HUDEP-2 (cell line): ENCODE measurements around the gene MAPRE2.

Experiments
- DNase-seq, 76 experiments: peaks; one replicate each; lab custom pipeline; 2025; ENCODE audit not compliant: unreplicated experiment in 76 of 76; lab: John Stamatoyannopoulos, UW

The MAPRE2 gene

GRCh38 chr18:35030277-35030989 lies 10.8 kb upstream of the MAPRE2 start:
- DNase-seq, result peak in 1 of 76 experiments; percentile 14

- no peak for DNase-seq
Observed at GRCh38 chr18:35032113-35032512, 9.1 kb upstream of the MAPRE2 start.

GRCh38 chr18:35038029-35038428 lies 3.2 kb upstream of the MAPRE2 start:
- no peak for DNase-seq

- DNase-seq, result no peak
Observed at GRCh38 chr18:35038881-35039491, 2.2 kb upstream of the MAPRE2 start.

GRCh38 chr18:35040638-35040987 lies 600 bp upstream of the MAPRE2 start:
- no peak for DNase-seq

GRCh38 chr18:35041815-35042387 lies 688 bp downstream of the MAPRE2 start:
- DNase-seq, result peak in 19 of 76 experiments; percentile 5 to 83 (median 35)

- peak in 34 of 76 experiments; percentile 7 to 85 (median 50) for DNase-seq
Observed at GRCh38 chr18:35042389-35043071, 1.3 kb downstream of the MAPRE2 start.

- no peak for DNase-seq
Observed at GRCh38 chr18:35043207-35043606, 2.0 kb downstream of the MAPRE2 start.

GRCh38 chr18:35045121-35045520 lies 3.9 kb downstream of the MAPRE2 start:
- no peak for DNase-seq

GRCh38 chr18:35045806-35046205 lies 4.6 kb downstream of the MAPRE2 start:
- no peak for DNase-seq

GRCh38 chr18:35047697-35048292 lies 6.6 kb downstream of the MAPRE2 start:
- DNase-seq, result no peak

GRCh38 chr18:35049111-35050027 lies 8.2 kb downstream of the MAPRE2 start:
- no peak for DNase-seq

- no peak for DNase-seq
Observed at GRCh38 chr18:35050028-35050546, 8.9 kb downstream of the MAPRE2 start.

GRCh38 chr18:35050705-35051195 lies 9.5 kb downstream of the MAPRE2 start:
- DNase-seq, result no peak

- DNase-seq, result peak in 11 of 76 experiments; percentile 18 to 49 (median 23)
Observed at GRCh38 chr18:35051641-35052377, 10.6 kb downstream of the MAPRE2 start.

GRCh38 chr18:35054401-35054800 lies 13.2 kb downstream of the MAPRE2 start:
- no peak for DNase-seq

- no peak for DNase-seq
Observed at GRCh38 chr18:35055105-35055504, 13.9 kb downstream of the MAPRE2 start.

GRCh38 chr18:35055726-35056125 lies 14.5 kb downstream of the MAPRE2 start:
- DNase-seq, result no peak
